ENCODE data around the gene CCSER1.

CCSER1 gene

DNA sequence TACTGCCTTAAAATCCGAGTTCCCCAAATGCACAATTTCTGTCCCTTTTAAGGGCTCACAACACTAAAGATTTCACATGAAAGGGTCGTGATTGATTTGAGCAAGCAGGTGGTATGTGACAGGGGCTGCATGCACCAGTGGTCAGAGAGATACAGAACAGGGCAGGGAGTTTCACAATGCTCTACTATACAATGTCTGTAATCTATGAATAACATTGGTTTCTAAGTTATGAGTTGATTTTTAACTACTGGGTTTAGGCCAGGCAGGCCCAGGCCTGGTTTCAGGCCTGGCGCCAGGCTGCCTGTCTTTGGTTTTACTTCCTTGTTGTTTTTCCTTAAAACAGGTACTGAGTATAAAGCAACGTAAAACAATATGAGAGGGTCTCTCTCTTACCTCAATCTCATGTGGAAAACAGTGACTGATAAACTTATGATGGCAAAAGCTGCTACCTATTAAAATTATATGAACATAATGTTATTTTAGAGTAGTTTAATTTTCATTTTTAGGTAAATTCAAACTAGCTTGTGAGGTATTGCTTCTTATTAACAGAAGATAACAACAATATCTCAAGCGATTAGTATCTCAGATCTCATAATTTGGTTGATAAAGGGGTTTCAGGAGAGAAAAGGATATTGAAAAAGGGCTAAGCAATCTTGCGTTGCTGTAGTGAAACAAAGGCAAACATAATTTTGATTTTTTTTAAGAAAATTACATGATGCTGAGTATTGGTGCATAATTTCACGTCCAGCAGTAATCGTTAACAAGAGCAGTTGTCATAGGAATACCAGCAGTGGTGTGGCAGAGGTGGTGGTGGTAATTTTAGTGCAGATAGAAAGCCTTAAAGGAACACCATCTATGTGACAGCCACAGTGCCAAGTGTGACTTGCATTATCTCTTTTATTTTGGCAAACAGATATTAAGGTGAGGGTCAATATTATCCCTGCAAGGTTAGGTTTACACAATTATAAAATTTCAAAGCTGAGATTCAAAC lies 1232.1 kb downstream of the CCSER1 start:
- TF ChIP-seq CTCF (IDR thresholded peaks at IDR 0.05; ENCODE audit: low read depth, low read length, poor library complexity, severe bottlenecking) (no peak), EZH2phosphoT487 (IDR thresholded peaks at IDR 0.05; ENCODE audit: borderline replicate concordance, low read length) (no peak)
- H3K27me3 ChIP-seq (ENCODE audit: control insufficient read depth, low read length): no peaks in the 10 kb centered on the region
- H4K20me1 ChIP-seq (ENCODE audit: control insufficient read depth, insufficient read depth, low read depth, low read length): no peaks in the 10 kb centered on the region
- H3K9me3 ChIP-seq (ENCODE audit: control insufficient read depth, insufficient read depth, low read length): no peaks in the 10 kb centered on the region
- H3K36me3 ChIP-seq (ENCODE audit: control insufficient read depth, low read length): no peaks in the 10 kb centered on the region
- no peak overlapping the region for H3K4me3 ChIP-seq (ENCODE audit: low read length)
- no peaks in the 10 kb centered on the region for H3F3A ChIP-seq (ENCODE audit: control insufficient read depth, insufficient read depth)
- H3K79me2 ChIP-seq (ENCODE audit: control insufficient read depth, low read length): no peaks in the 10 kb centered on the region
- no peak overlapping the region for H3K27ac ChIP-seq (ENCODE audit: low read depth, low read length)
- H3K4me2 ChIP-seq (ENCODE audit: low read length): no peak overlapping the region
- no peaks in the 10 kb centered on the region; the same call in 1 of the 2 replicates for H3K9me2 ChIP-seq (replicated peaks; ENCODE audit: control insufficient read depth, low read length)
- no peaks in the 10 kb centered on the region for H3K4me1 ChIP-seq (ENCODE audit: control insufficient read depth, low read length)

DNA sequence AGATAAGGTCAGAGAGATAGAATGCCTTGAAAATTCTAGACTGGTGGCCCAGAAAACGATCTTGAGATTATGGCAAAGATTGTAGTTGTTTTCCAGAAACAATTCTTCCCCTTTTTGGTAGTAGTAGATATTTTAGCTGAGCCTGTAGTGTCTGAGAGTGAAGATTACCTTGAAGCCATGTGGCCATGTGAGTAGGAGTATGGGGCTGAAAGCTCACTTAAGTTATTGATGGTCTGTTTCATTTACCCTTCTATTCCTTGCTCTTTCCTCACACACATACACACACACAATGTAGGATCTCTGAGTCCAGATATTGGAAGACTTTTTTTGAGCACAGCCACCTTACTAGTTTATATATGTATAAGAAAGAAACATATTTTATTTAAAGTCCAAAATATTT lies 1234.9 kb downstream of the CCSER1 start:
- Histone ChIP-seq H3K79me2 (ENCODE audit: control insufficient read depth, low read length) (no peaks in the 10 kb centered on the region), H3K4me3 (ENCODE audit: low read length) (no peak overlapping the region)

GRCh38 chr4:91366554-91366953 lies 1239.4 kb downstream of the CCSER1 start:
- Histone ChIP-seq H3K4me3 (ENCODE audit: low read length) (no peak overlapping the region), H3F3A (ENCODE audit: control insufficient read depth, insufficient read depth) (no peaks in the 10 kb centered on the region), H3K9me3 (ENCODE audit: control insufficient read depth, insufficient read depth, low read length) (no peaks in the 10 kb centered on the region), H3K27ac (ENCODE audit: low read depth, low read length) (no peak overlapping the region), H3K27me3 (ENCODE audit: control insufficient read depth, low read length) (no peaks in the 10 kb centered on the region), H3K36me3 (ENCODE audit: control insufficient read depth, low read length) (no peaks in the 10 kb centered on the region), H3K9me2 (replicated peaks; ENCODE audit: control insufficient read depth, low read length) (no peaks in the 10 kb centered on the region), H4K20me1 (ENCODE audit: control insufficient read depth, insufficient read depth, low read depth, low read length) (no peaks in the 10 kb centered on the region), H3K79me2 (ENCODE audit: control insufficient read depth, low read length) (no peaks in the 10 kb centered on the region), H3K4me2 (ENCODE audit: low read length) (no peak overlapping the region), H3K4me1 (ENCODE audit: control insufficient read depth, low read length) (no peaks in the 10 kb centered on the region)
- no peak for TF ChIP-seq EZH2phosphoT487 (IDR thresholded peaks at IDR 0.05; ENCODE audit: borderline replicate concordance, low read length)
- no peak for TF ChIP-seq CTCF (IDR thresholded peaks at IDR 0.05; ENCODE audit: low read depth, low read length, poor library complexity, severe bottlenecking)

More for the DNA sequence above, 1234.9 kb downstream of the CCSER1 start:
- H3K9me2 ChIP-seq (replicated peaks; ENCODE audit: control insufficient read depth, low read length): no peaks in the 10 kb centered on the region; the same call in 1 of the 2 replicates
- H3K36me3 ChIP-seq (ENCODE audit: control insufficient read depth, low read length): no peaks in the 10 kb centered on the region
- no peak overlapping the region for H3K4me2 ChIP-seq (ENCODE audit: low read length)
- no peaks in the 10 kb centered on the region for H3K4me1 ChIP-seq (ENCODE audit: control insufficient read depth, low read length)
- H3K27me3 ChIP-seq (ENCODE audit: control insufficient read depth, low read length): no peaks in the 10 kb centered on the region
- TF ChIP-seq EZH2phosphoT487 (IDR thresholded peaks at IDR 0.05; ENCODE audit: borderline replicate concordance, low read length): no peak
- no peak for TF ChIP-seq CTCF (IDR thresholded peaks at IDR 0.05; ENCODE audit: low read depth, low read length, poor library complexity, severe bottlenecking)
- no peaks in the 10 kb centered on the region for H4K20me1 ChIP-seq (ENCODE audit: control insufficient read depth, insufficient read depth, low read depth, low read length)
- H3K9me3 ChIP-seq (ENCODE audit: control insufficient read depth, insufficient read depth, low read length): no peaks in the 10 kb centered on the region
- no peak overlapping the region for H3K27ac ChIP-seq (ENCODE audit: low read depth, low read length)
- no peaks in the 10 kb centered on the region for H3F3A ChIP-seq (ENCODE audit: control insufficient read depth, insufficient read depth)
